ENCODE results near the gene MAGI2.

MAGI2 gene

GRCh38 chr7:79257959-79258358 lies 195.5 kb downstream of the MAGI2 start:
- no peak for DNase-seq (ENCODE audit: low read depth, low spot score)

GRCh38 chr7:79245623-79246249 lies 207.7 kb downstream of the MAGI2 start:
- no peak for DNase-seq (ENCODE audit: low read depth, low spot score)

- DNase-seq (ENCODE audit: low read depth, low spot score) = no peak
Measured at GRCh38 chr7:79244482-79244881, 209.0 kb downstream of the MAGI2 start.

GRCh38 chr7:79241288-79242060 lies 212.0 kb downstream of the MAGI2 start:
- no peak for DNase-seq (ENCODE audit: low read depth, low spot score)

GRCh38 chr7:79240413-79240812 lies 213.1 kb downstream of the MAGI2 start:
- DNase-seq (ENCODE audit: low read depth, low spot score) = no peak

- no peak for DNase-seq (ENCODE audit: low read depth, low spot score)
Measured at GRCh38 chr7:79236352-79237028, 217.0 kb downstream of the MAGI2 start.

GRCh38 chr7:79227044-79227443 lies 226.4 kb downstream of the MAGI2 start:
- no peak for DNase-seq (ENCODE audit: low read depth, low spot score)

GRCh38 chr7:79221211-79221610 lies 232.3 kb downstream of the MAGI2 start:
- no peak for DNase-seq (ENCODE audit: low read depth, low spot score)

- no peak for DNase-seq (ENCODE audit: low read depth, low spot score)
Measured at GRCh38 chr7:79217976-79218626, 235.4 kb downstream of the MAGI2 start.

GRCh38 chr7:79217468-79217867 lies 236.0 kb downstream of the MAGI2 start:
- DNase-seq (ENCODE audit: low read depth, low spot score) = no peak

GRCh38 chr7:79216236-79216635 lies 237.2 kb downstream of the MAGI2 start:
- no peak for DNase-seq (ENCODE audit: low read depth, low spot score)

- no peak for DNase-seq (ENCODE audit: low read depth, low spot score)
Measured at GRCh38 chr7:79212334-79212733, 241.1 kb downstream of the MAGI2 start.

- no peak for DNase-seq (ENCODE audit: low read depth, low spot score)
Measured at GRCh38 chr7:79211724-79212123, 241.7 kb downstream of the MAGI2 start.

GRCh38 chr7:79199961-79200360 lies 253.5 kb downstream of the MAGI2 start:
- no peak for DNase-seq (ENCODE audit: low read depth, low spot score)

GRCh38 chr7:79199266-79199665 lies 254.2 kb downstream of the MAGI2 start:
- DNase-seq (ENCODE audit: low read depth, low spot score) = no peak

- no peak for DNase-seq (ENCODE audit: low read depth, low spot score)
Measured at GRCh38 chr7:79185605-79186004, 267.9 kb downstream of the MAGI2 start.

- no peak for DNase-seq (ENCODE audit: low read depth, low spot score)
Measured at GRCh38 chr7:79182283-79182682, 271.2 kb downstream of the MAGI2 start.

- DNase-seq (ENCODE audit: low read depth, low spot score) = no peak
Measured at GRCh38 chr7:79180533-79180932, 272.9 kb downstream of the MAGI2 start.

GRCh38 chr7:79176859-79177477 lies 276.5 kb downstream of the MAGI2 start:
- no peak for DNase-seq (ENCODE audit: low read depth, low spot score)

- no peak for DNase-seq (ENCODE audit: low read depth, low spot score)
Measured at GRCh38 chr7:79175374-79175773, 278.1 kb downstream of the MAGI2 start.

GRCh38 chr7:79165225-79165624 lies 288.2 kb downstream of the MAGI2 start:
- DNase-seq (ENCODE audit: low read depth, low spot score) = no peak

Measured in activated CD4-positive, CD25-positive, alpha-beta regulatory T cell treated with anti-CD3 and anti-CD28 coated beads, Interleukin-2, amount 50 U/mL, for 16 hours (primary cell).